Hepatocyte (in vitro differentiated cells): ENCODE data around the gene SPAST. TPM values are rescaled to one million over a fixed set of nuclear protein-coding genes. Genes with fewer than 3 reads are reported as not detected.
"Not testable (repeated sequence)": the region's sequence is repeated elsewhere in the genome, so short reads cannot be mapped to it uniquely, and the experiment has no call there.

Experiments used
- DNase-seq: peaks from one replicate; pipeline ENCODE4 v3.0.0-alpha.2; 2016; ENCODE audit warnings: low spot score
- H2AFZ ChIP-seq: fragments of 200-600 bp; sonication (generic); 2 replicates; pipeline ENCODE4 v1.6.0; 2016; ENCODE audit warnings: antibody characterized with exemption, mild to moderate bottlenecking
- H3K27ac ChIP-seq: fragments of 200-600 bp; sonication (generic); 2 replicates; pipeline ENCODE4 v1.5.1; 2016; ENCODE audit warnings: mild to moderate bottlenecking
- H3K27me3 ChIP-seq: fragments of 200-600 bp; sonication (generic); 2 replicates; pipeline ENCODE4 v1.6.1; 2016
- H3K36me3 ChIP-seq: fragments of 200-600 bp; sonication (generic); replicated peaks from 2 replicates; pipeline ENCODE4 v1.5.1; 2016; ENCODE audit warnings: low read depth; ENCODE audit not compliant: insufficient read depth
- H3K4me1 ChIP-seq: fragments of 200-600 bp; sonication (generic); 2 replicates; pipeline ENCODE4 v1.5.1; 2016; ENCODE audit warnings: mild to moderate bottlenecking, moderate library complexity; ENCODE audit not compliant: insufficient read depth
- H3K4me2 ChIP-seq: fragments of 200-600 bp; sonication (generic); 2 replicates; pipeline ENCODE4 v1.6.0; 2016
- H3K4me3 ChIP-seq: fragments of 200-600 bp; sonication (generic); 2 replicates; pipeline ENCODE4 v1.5.1; 2016; ENCODE audit warnings: mild to moderate bottlenecking
- H3K79me2 ChIP-seq: fragments of 200-600 bp; sonication (generic); 2 replicates; pipeline ENCODE4 v1.6.0; 2017; ENCODE audit warnings: mild to moderate bottlenecking
- H3K9me2 ChIP-seq: fragments of 200-600 bp; sonication (generic); replicated peaks from 2 replicates; pipeline ENCODE4 v1.6.0; 2017; ENCODE audit warnings: mild to moderate bottlenecking; ENCODE audit not compliant: insufficient read depth
- H3K9me3 ChIP-seq: fragments of 200-600 bp; sonication (generic); 2 replicates; pipeline ENCODE4 v1.5.1; 2016; ENCODE audit warnings: low read depth, mild to moderate bottlenecking
- H4K20me1 ChIP-seq: fragments of 200-600 bp; sonication (generic); 2 replicates; pipeline ENCODE4 v1.6.0; 2016; ENCODE audit warnings: mild to moderate bottlenecking; ENCODE audit not compliant: insufficient read depth, poor library complexity, severe bottlenecking
- EZH2 ChIP-seq: fragments of 200-600 bp; sonication (generic); IDR thresholded peaks from 2 replicates; pipeline ENCODE4 v1.6.1; 2016; ENCODE audit warnings: antibody characterized with exemption, mild to moderate bottlenecking, borderline replicate concordance
- EZH2phosphoT487 ChIP-seq: fragments of 200-600 bp; sonication (generic); IDR thresholded peaks from one replicate; pipeline ENCODE4 v1.6.1; 2018; ENCODE audit warnings: antibody characterized with exemption, mild to moderate bottlenecking, low read depth, moderate library complexity; ENCODE audit not compliant: unreplicated experiment, severe bottlenecking
- WGBS: methylation state at CpG from one replicate; pipeline ENCODE4 v1.1.6; 2016; ENCODE audit warnings: low lambda C conversion rate; ENCODE audit errors: missing lambda C conversion rate; 5-methylcytosine and 5-hydroxymethylcytosine counted together
- polyA plus RNA-seq: library from polyadenylated mRNA; unstranded; fragments of >200 nt; fragmentation: Nextera tagmentation; extraction: Ambion mirVana; gene quantifications from 2 replicates; pipeline ENCODE4 v1.2.1, GENCODE V29; 2016
- total RNA-seq: library from RNA; depleted of rRNA; stranded (reverse); fragments of >200 nt; gene quantifications from 2 replicates; pipeline ENCODE4 v1.2.3, GENCODE V29; 2014
- TF ChIP-seq, protein P1 (sequence below): fragments of 200-600 bp; sonication (generic); IDR thresholded peaks from 2 replicates; pipeline ENCODE4 v1.5.1; 2016; ENCODE audit warnings: antibody characterized with exemption, mild to moderate bottlenecking; ENCODE audit not compliant: poor library complexity

The SPAST gene
- total and polyA plus RNA-seq, 2 experiments from 2014 or later = 9.0 to 32.4 TPM

DNA sequence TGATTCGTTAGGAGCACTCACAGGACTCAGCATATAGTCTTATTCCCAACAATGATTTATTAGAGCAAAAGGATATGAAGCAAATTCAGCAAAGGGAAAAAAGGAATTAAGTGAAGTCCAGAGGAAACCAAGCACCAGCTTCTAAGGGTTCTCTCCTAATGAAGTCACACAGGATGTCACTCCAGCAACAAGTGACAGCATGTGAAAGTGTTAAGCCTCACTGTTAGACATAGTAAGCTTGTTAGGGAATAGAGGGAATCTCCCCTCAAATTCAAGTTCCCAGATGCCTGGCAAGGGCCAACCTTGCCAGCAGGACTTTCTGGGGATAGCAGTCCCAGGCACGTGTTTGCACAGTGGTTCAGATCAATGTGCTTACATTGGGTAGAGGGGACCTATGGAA is 97.9 kb downstream of the SPAST start:
- Histone ChIP-seq H3K4me3 (no peak overlapping the region), H3K79me2 (peaks cover 8% of the 10 kb centered on the region), H4K20me1 (no peaks in the 10 kb centered on the region), H3K27ac (no peak overlapping the region), H3K4me1 (peaks cover 4% of the 10 kb centered on the region), H3K36me3 (no peaks in the 10 kb centered on the region), H3K27me3 (no peaks in the 10 kb centered on the region), H3K4me2 (no peak overlapping the region), H2AFZ (no peak overlapping the region), H3K9me2 (no peaks in the 10 kb centered on the region), H3K9me3 (no peaks in the 10 kb centered on the region)
- no peak for TF ChIP-seq EZH2
- no peak for TF ChIP-seq EZH2phosphoT487
- TF ChIP-seq, protein P1, sequence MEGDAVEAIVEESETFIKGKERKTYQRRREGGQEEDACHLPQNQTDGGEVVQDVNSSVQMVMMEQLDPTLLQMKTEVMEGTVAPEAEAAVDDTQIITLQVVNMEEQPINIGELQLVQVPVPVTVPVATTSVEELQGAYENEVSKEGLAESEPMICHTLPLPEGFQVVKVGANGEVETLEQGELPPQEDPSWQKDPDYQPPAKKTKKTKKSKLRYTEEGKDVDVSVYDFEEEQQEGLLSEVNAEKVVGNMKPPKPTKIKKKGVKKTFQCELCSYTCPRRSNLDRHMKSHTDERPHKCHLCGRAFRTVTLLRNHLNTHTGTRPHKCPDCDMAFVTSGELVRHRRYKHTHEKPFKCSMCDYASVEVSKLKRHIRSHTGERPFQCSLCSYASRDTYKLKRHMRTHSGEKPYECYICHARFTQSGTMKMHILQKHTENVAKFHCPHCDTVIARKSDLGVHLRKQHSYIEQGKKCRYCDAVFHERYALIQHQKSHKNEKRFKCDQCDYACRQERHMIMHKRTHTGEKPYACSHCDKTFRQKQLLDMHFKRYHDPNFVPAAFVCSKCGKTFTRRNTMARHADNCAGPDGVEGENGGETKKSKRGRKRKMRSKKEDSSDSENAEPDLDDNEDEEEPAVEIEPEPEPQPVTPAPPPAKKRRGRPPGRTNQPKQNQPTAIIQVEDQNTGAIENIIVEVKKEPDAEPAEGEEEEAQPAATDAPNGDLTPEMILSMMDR = no peak
- DNase-seq = no peak
- 80% methylated on average over 2 of the region's 2 CpGs for WGBS

DNA sequence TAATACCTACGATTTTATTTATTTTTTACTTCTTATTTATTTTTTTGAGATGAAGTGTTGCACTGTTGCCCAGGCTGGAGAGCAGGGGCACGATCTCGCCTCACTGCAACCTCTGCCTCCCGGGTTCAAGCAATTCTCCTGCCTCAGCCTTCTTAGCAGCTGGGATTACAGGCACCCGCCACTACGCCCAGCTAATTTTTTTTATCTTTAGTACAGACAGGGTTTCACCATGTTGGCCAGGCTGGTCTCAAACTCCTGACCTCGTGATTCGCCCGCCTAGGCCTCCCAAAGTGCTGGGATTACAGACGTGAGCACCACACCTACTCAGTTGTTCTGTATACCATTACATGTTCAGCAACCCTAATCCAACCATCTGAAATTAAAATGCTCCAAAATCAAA is 100.9 kb downstream of the SPAST start:
- WGBS = 86% methylated on average over 10 of the region's 10 CpGs
- not testable (repeated sequence) for H3K36me3 ChIP-seq, H4K20me1 ChIP-seq, H3K27me3 ChIP-seq, H3K4me1 ChIP-seq, H3K4me3 ChIP-seq, H3K9me2 ChIP-seq, H3K9me3 ChIP-seq, H2AFZ ChIP-seq, DNase-seq, H3K27ac ChIP-seq
- Histone ChIP-seq H3K79me2 (peaks cover 37% of the 10 kb centered on the region), H3K4me2 (peak overlapping the region; percentile 70)

DNA sequence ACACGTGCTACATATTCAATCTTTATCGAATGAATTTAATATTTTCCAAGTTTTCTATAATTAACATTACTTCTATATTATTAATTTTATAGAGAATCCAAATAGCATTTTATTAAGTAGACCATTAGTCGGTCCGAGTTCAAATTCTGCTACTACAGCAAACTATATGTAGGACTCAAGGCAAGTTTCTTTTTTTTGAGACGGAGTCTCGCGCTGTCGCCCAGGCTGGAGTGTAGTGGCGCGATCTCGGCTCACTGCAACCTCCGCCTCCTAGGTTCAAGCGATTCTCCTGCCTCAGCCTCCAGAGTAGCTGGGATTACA is 101.6 kb downstream of the SPAST start:
- H3K9me3 ChIP-seq, H3K36me3 ChIP-seq, H3K4me1 ChIP-seq, DNase-seq, H4K20me1 ChIP-seq, H3K27me3 ChIP-seq, H3K9me2 ChIP-seq: not testable (repeated sequence)
- peak overlapping the region; percentile 33 for H3K4me3 ChIP-seq
- H3K4me2 ChIP-seq = peak overlapping the region; percentile 70
- peaks cover 40% of the 10 kb centered on the region for H3K79me2 ChIP-seq
- H3K27ac ChIP-seq = peak overlapping the region; percentile 91
- H2AFZ ChIP-seq = peak overlapping the region; percentile 71
- 11% methylated on average over 13 of the region's 13 CpGs for WGBS

DNA sequence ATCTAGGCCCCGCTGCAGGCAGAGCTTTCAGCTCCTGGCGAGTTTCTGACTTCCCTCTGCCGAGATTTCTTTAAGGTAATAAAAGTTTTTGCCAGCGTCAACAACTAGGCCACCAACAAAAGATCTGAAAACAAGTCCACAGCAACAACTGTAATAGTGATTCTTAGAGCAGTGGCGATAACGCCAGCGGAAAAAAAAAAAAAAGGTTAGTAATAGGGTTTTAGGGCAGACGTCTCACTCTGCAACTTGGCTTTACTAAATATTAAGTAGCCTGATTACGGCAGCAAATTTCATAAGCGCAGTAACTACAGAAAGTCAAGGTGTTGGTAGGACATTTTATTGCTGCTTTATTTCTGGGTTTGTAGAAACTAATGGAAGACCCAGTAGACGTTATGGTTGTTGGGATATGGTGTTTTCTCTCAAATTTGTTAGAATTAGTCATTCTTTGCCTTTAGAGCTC is 102.8 kb downstream of the SPAST start:
- no peak for DNase-seq
- Histone ChIP-seq H4K20me1 (no peaks in the 10 kb centered on the region), H2AFZ (peak overlapping the region; percentile 57), H3K4me2 (peak overlapping the region; percentile 90), H3K36me3 (no peaks in the 10 kb centered on the region), H3K4me3 (peak overlapping the region; percentile 68), H3K9me2 (no peaks in the 10 kb centered on the region), H3K27me3 (no peaks in the 10 kb centered on the region), H3K4me1 (peaks cover 4% of the 10 kb centered on the region), H3K27ac (peak overlapping the region; percentile 85), H3K79me2 (peaks cover 47% of the 10 kb centered on the region), H3K9me3 (no peaks in the 10 kb centered on the region)
- WGBS = 9% methylated on average over 11 of the region's 11 CpGs
- TF ChIP-seq EZH2phosphoT487 (no peak), EZH2 (no peak)
- TF ChIP-seq, protein P1 = no peak

DNA sequence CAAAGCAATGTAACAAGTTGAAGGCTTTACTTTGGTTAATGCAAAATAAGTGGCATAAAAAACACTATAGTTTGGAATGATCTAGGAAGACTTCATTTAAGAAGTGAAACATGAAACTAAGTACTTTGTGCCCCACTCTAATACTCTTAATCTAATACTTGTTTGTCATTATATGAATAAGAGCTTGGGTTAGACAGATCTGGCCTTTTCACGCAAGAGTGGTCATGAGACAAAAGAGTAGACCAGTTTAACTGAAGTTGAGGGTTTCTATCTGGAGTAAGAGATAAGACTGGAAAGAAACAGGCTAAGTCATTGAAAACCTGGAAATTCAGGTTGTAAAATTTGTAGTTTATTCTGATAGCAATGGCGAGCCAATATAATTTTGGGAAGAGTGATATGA is 105.2 kb downstream of the SPAST start:
- no peak for DNase-seq
- no peaks in the 10 kb centered on the region for H3K9me2 ChIP-seq
- no peak overlapping the region for H3K27ac ChIP-seq
- no peak overlapping the region for H2AFZ ChIP-seq
- no peak overlapping the region for H3K4me3 ChIP-seq
- peaks cover 4% of the 10 kb centered on the region for H3K4me1 ChIP-seq
- H3K9me3 ChIP-seq = no peaks in the 10 kb centered on the region
- 77% methylated on average over 2 of the region's 2 CpGs for WGBS
- no peaks in the 10 kb centered on the region for H3K36me3 ChIP-seq
- no peak overlapping the region for H3K4me2 ChIP-seq
- TF ChIP-seq EZH2phosphoT487 (no peak), EZH2 (no peak)
- TF ChIP-seq, protein P1 = no peak
- H4K20me1 ChIP-seq = peaks cover 3% of the 10 kb centered on the region
- peaks cover 53% of the 10 kb centered on the region for H3K79me2 ChIP-seq
- no peaks in the 10 kb centered on the region for H3K27me3 ChIP-seq
